ENCODE data around the gene ADSL.

- TF ChIP-seq CTCF (IDR thresholded peaks at IDR 0.05; ENCODE audit: low read length): no peak
- no peak for TF ChIP-seq EZH2phosphoT487 (IDR thresholded peaks at IDR 0.05; ENCODE audit: low read length)
- no peak for TF ChIP-seq EZH2 (optimal IDR thresholded peaks at IDR 0.05; ENCODE audit: low read depth, low read length)
Measured at GRCh38 chr22:40313007-40313406, 33.3 kb upstream of the ADSL start.
